Measurements from ENCODE around the gene ATG9B.

Gene ATG9B, protein sequence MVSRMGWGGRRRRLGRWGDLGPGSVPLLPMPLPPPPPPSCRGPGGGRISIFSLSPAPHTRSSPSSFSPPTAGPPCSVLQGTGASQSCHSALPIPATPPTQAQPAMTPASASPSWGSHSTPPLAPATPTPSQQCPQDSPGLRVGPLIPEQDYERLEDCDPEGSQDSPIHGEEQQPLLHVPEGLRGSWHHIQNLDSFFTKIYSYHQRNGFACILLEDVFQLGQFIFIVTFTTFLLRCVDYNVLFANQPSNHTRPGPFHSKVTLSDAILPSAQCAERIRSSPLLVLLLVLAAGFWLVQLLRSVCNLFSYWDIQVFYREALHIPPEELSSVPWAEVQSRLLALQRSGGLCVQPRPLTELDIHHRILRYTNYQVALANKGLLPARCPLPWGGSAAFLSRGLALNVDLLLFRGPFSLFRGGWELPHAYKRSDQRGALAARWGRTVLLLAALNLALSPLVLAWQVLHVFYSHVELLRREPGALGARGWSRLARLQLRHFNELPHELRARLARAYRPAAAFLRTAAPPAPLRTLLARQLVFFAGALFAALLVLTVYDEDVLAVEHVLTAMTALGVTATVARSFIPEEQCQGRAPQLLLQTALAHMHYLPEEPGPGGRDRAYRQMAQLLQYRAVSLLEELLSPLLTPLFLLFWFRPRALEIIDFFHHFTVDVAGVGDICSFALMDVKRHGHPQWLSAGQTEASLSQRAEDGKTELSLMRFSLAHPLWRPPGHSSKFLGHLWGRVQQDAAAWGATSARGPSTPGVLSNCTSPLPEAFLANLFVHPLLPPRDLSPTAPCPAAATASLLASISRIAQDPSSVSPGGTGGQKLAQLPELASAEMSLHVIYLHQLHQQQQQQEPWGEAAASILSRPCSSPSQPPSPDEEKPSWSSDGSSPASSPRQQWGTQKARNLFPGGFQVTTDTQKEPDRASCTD

DNA sequence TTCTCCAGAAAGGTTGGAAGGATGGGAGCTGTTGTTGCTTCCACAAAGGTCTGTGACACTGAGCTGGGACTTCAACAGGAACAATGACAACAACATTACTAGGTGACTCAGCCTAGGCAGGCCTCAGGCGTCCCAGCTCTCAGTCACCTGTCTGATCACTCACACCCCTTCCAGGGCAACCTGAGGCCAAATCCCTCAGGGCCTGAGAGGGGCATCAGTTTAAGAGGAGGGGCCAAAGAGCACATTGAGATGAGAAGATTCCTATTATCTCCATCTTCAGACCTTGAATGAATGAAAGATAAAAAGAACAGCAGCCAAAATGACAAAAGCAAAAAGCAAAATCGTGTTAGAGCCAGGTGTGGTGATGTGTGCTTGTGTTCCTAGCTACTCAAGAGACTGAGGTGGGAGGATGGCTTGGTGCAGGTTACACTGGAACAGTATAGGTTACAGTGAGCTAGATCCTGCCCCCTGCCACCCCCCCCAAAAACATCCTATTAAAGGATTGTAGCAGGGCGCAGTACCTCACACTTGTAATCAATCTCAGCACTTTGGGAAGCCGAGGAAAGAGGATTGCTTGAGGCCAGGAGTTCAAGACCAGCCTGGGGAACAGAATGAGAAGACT, at the start of gene ATG9B:
Gene ATG9B, minus strand, starts transcription at position 60 of the 622 bp plus-strand sequence. CDS start 71 bp downstream, outside the sequence.
- FAIRE-seq (no peak), DNase-seq (ENCODE audit: extremely low spot score, insufficient read length, low read depth) (no peak)

DNA sequence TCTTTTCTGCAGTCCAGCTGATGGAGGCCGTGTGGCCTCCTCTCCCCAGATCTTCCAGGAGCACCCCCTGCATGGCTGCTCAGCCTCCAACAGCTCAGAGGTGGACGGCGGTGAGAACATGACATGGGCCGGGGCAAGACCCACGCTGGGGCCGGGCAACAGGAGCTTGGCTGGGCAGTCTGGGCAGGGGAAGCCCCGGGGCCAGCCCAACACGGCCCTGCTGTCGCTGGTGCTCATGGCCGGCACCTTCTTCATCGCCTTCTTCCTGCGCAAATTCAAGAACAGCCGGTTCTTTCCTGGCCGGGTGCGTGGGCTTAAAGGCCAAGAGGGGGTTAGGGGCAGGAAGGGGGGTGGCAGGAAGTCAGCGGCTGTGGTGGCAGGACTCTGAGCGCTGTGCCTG, 49.7 kb upstream of the ATG9B start:
- FAIRE-seq: no peak

DNA sequence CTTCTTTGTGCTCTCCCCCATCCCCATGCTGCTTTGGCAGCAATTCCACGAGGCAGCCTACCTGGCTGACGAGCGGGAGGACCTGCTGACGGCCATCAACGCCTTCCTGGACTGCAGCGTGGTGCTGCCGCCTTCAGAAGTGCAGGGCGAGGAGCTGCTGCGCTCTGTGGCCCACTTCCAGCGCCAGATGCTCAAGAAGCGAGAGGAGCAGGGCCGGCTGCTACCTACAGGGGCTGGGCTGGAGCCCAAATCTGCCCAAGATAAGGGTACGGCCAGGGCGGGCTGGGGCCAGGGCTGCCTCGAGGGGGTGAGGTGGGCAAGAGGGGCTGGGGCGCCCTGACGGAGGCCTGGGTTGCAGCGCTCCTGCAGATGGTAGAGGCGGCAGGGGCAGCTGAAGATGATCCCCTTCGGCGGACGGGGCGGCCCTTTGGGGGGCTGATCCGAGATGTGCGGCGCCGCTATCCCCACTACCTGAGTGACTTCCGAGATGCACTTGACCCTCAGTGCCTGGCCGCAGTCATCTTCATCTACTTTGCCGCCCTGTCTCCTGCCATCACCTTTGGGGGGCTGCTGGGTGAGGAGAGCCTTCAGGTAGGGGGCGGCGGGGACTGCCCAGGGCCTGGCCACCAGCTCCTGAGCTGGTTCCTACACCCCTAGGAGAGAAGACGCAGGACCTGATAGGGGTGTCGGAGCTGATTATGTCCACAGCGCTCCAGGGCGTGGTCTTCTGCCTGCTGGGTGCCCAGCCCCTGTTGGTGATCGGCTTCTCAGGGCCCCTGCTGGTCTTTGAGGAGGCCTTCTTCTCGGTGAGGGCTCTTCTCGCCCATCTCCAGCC, 47.0 kb upstream of the ATG9B start:
- DNase-seq (ENCODE audit: extremely low spot score, insufficient read length, low read depth): no peak
- no peak for FAIRE-seq

More for the DNA sequence above, 49.7 kb upstream of the ATG9B start:
- no peak for DNase-seq (ENCODE audit: extremely low spot score, insufficient read length, low read depth)

DNA sequence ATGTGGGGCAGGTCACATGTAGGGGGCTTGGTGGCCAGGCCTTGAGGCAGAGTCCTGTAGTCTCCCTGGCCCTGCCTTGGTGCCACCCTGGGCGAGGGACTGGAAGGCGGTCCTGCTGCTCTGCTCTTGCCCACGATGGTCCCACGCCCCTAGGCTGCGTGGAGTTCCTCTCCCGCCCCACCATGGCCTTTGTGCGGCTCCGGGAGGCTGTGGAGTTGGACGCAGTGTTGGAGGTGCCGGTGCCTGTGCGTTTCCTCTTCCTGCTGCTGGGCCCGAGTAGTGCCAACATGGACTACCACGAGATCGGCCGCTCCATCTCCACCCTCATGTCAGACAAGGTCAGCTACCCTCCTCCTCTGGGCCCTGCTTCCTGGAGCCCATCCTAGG, 46.3 kb upstream of the ATG9B start:
- DNase-seq (ENCODE audit: extremely low spot score, insufficient read length, low read depth) (no peak), FAIRE-seq (no peak)

DNA sequence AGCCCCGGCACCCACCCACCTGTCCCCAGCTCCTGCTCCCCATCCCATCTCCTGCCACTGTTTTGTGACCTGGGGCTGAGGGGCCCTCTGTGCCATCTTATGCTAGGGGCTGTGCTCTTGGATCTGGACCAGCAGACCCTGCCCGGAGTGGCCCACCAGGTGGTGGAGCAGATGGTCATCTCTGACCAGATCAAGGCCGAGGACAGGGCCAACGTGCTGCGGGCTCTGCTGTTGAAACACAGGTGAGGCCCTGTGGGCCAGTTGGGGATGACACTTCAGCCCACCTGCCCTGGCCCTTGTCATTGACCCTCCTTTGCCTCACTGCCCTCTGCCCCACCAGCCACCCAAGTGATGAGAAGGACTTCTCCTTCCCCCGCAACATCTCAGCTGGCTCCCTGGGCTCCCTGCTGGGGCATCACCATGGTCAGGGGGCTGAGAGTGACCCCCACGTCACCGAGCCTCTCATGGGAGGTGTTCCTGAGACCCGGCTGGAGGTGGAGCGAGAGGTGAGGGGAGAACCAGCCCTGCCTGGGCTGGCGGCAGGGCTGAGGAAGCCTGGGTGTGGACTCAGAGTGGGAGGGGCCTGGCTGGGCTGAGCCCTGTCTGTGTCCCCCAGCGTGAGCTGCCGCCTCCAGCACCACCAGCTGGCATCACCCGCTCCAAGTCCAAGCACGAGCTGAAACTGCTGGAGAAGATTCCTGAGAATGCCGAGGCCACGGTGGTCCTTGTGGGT, 45.7 kb upstream of the ATG9B start:
- FAIRE-seq (no peak), DNase-seq (ENCODE audit: extremely low spot score, insufficient read length, low read depth) (no peak)

DNA sequence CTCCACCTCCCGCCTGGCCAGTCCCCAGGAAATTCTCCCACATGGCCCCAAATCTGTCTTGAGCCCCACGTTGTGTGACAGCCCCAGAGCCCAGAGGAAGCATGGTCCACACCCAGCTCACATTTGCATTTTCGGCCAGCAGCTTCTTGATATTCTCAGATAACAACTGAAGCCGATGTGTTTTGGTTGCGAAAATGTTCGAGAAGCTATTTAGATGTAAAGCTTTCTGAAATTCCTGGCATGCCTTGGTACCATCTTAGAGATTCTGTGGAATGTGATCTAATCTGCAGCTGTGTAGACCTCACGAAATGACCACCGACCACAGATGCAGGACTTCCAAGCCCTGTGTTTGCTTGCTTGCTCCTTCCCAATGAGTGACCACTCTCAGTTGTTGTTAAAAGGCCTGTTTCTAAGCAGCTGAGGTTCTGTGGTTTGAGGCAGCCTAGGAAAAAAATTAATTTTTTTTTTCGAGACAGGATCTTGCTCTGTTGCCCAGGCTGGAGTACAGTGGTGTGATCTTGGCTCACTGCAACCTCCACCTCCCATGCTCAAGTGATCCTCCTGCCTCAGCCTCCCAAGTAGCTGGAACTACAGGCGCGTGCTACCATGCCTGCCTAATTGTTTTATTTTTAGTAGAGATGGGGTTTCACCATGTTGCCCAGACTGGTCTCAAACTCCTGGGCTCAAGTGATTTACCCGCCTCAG, 43.9 kb upstream of the ATG9B start:
- FAIRE-seq (no peak), DNase-seq (ENCODE audit: extremely low spot score, insufficient read length, low read depth) (no peak)

DNA sequence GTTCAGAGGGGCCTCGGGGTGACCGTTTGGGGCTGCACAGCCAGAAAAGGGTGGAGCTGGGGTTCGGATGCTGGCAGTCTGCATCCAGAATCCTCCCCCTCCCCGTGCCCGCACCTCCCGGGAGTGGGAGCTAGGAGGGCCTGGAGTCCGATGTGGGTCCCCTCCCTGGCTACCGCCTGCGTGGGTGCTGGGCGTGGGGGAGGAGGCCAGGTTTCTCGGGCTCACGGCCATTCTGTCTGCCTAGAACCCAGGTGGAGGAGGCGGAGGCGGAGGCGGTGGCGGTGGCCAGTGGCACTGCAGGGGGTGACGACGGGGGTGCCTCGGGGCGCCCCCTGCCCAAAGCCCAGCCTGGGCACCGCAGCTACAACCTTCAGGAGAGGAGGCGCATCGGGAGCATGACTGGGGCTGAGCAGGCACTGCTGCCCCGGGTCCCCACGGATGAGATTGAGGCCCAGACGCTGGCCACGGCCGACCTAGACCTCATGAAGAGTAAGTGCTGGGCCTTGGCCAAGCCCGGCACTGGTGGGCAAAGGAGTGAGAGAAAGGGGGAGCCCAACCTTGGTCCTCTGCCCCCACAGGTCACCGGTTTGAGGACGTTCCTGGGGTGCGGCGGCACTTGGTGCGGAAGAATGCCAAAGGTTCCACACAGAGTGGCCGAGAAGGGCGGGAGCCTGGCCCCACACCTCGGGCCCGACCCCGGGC, 42.1 kb upstream of the ATG9B start:
- DNase-seq (ENCODE audit: extremely low spot score, insufficient read length, low read depth) (no peak), FAIRE-seq (no peak)

DNA sequence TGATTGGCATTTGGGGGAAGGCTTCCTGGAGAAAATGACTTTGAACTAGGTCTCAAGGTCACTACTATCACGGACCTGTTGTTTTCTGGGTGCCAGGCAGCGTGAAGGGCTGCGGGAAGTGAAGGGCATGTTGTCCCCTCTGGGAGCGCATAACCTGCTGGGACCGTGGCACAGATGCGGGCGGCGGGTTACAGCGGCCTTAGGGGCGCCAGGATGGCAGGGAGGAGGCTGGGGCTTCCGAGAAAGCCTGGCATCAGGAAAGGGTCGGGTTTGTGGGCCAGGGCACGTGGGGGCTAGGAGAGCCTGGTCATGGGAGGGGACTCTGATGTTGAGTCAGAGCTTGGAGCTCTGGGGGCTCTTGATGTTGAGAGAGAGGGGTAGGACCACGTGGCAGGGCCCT, 41.2 kb upstream of the ATG9B start:
- FAIRE-seq (no peak), DNase-seq (ENCODE audit: extremely low spot score, insufficient read length, low read depth) (no peak)

DNA sequence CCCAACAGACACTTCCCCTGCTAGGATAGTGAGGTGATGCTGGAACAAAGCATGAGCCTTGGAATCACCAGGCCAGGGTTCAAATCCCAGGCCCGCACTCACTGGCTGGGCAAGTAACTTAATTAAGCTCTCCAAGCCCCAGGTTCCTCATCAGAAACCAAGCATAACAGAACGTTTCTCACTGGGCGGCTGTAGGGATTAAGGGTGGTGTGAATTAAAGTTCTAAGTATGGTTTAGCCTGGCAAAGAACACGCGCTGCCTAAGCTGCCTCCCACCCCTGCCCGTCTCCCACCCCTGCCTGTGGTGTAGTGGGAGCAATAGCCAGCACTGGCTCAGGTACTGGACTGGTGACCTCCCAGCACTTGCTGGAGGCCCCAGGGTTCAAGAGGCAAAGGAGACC, 40.7 kb upstream of the ATG9B start:
- FAIRE-seq (no peak), DNase-seq (ENCODE audit: extremely low spot score, insufficient read length, low read depth) (no peak)

DNA sequence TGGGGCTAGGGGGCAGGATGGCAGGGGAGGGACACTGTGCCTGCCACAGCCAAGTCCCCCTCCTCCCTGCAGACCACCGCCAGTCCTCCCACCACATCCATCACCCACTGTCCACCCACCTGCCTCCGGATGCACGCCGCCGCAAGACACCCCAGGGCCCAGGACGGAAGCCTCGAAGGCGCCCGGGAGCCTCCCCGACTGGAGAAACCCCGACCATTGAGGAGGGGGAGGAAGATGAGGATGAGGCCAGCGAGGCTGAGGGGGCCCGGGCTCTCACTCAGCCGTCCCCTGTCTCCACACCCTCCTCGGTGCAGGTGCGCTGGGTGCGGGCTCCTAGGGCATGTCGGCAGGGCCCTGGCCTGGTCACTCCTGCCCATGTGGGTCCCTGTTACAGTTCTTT, 40.2 kb upstream of the ATG9B start:
- FAIRE-seq: no peak
- DNase-seq (ENCODE audit: extremely low spot score, insufficient read length, low read depth): no peak

DNA sequence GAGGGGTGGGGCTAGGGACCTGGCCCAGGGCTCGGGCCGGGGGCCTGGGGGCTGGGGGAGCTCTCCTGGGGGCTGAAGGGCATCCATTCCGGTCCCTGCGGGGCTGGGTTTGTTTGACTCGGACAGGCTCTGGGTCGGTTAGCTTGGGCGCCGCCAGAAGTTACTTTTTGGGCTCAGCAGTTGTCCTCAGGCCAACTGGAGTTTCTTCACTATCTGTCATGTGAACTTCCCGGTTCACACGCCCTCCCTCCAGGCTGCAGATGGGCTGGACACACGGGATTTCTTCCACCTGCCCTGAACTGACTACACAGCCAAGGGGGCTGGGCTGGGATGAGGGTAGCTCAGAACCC, 38.9 kb upstream of the ATG9B start:
- DNase-seq (ENCODE audit: extremely low spot score, insufficient read length, low read depth): no peak

DNA sequence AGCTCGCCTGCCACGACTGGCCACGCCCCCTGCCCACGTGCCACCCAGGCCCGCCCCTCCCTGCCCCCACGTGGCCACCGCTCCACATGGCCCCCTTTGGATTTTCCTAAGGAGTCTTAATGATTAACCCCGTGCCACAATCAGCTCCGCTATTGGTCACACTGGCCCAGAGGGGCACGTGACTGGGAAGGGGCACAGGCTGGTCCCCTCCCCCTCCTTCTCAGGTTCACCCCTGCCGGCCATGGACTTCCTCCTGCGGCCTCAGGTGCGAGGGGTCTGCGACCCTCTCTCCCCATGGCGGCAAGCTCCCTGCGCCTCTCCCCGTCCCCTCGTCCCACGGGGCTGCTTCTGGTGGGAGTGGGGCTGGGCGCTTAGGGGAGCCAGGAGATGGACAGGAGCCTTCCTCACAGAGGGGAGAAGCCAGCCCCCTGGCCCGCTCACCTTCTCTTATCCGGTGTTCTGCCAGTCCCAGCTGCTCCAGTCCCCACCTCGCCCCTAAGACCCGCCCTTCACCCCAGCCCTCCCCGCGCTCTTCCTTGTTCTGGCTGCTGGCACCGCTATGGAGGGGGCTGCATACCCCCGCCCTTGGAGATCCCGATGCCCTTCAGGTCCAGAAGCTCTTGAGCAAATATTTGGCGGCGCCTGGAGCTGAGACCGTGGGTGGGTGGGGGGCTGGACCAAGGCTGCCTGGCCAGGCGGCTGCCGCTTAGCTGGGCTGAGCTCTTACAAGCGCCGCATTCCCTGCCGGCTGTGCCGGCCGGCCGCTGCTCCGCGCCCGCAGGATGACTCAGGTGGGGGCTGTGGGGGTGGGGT, 38.3 kb upstream of the ATG9B start:
- no peak for DNase-seq (ENCODE audit: extremely low spot score, insufficient read length, low read depth)
- FAIRE-seq: no peak

More for the DNA sequence above, 38.9 kb upstream of the ATG9B start:
- no peak for FAIRE-seq

DNA sequence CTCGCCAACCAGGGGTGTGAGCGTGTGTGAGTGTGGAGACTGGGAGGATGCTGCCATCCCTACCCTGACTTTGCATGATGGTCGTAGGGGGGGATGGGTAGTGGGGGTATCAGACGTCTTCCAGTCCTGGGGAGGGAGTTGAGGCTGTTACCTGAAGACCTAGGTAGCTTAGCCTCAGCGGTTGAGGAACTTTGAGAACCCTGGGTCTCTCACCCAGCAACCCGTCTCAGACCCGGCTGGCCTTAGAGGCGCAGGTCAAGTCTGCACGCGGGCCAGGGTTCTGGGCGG, 37.8 kb upstream of the ATG9B start:
- no peak for DNase-seq (ENCODE audit: extremely low spot score, insufficient read length, low read depth)
- FAIRE-seq: no peak

DNA sequence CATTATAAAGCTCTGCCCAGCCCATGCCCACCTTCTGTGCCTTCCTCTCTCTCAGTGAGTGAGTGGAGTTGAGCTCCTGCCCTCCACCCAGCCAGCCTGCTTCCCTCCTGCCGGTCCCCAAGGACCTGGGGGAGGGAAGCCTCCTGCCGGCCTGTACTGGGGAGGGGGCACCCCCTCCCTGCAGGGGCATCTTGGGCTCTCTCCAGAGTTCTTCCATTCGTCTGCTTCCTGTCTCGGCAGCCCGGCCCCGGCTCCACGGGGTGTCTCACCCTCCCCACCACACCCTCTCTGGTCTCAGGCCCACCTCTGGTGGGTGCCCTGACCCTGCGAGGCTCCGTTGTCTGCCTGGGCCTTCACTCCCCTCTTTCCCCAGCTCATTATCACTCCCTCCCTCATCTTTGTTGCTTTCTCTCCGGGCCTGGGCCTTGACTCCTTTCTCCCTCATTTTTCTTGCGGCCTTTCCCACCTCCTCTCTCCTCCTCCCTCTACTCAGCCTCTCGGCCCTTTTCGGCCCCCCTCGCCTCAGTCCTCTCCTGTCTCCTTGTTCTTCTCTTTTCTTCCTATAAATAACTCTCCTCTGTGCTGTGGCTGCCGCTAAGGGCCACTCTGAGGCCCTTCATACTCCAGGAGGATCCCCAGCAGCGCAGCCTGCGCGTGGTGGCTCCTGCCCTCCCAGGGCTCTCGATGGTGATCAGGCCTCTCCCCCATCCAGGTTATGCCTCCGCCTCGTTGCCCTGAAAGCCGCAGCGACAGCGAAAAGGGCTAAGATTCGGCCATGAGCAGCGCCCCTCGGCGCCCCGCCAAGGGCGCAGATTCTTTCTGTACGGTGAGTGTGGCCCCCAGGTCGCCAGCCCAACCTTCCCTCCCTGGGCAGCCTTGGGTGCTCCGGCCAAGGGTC, 37.2 kb upstream of the ATG9B start:
- DNase-seq (ENCODE audit: extremely low spot score, insufficient read length, low read depth): no peak
- no peak for FAIRE-seq

DNA sequence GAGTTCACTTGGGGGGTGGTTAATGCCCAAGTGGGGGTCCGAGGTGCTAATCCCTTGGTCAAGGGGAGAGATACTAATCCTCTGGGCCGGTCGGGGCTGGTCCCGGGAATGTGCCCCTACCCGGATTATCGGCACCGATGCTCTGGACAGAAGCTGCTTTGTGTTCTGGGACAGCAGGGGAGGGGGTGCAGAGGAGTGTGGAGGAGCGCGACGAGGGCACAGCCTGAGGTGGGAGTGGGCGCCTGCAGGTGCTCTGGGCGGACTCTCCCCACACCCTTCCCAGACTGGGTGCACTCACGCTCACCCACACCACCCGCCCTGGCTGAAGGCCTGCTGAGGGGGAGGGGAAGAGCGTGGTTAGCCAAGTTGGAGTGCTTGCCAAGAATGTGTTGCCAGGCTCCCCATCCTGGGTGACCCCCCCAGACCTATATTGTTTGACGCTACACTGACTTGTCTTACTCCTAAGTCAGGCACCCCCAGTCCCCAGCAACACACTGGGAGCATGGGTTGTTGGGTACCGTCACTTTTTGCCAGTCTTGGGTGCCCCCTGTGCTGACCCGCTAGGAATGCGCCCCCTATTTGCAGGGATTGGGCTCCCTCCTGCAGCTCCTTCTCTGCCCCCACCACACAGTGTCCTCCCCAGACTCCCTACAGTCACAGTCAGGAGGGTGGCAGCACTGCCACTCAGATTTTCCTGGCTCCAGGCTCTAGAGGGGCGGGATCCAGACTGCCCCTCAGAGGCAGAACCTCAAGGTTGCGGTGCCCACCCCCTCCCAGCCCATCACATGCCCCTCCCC, 36.3 kb upstream of the ATG9B start:
- DNase-seq (ENCODE audit: extremely low spot score, insufficient read length, low read depth) (no peak), FAIRE-seq (no peak)

DNA sequence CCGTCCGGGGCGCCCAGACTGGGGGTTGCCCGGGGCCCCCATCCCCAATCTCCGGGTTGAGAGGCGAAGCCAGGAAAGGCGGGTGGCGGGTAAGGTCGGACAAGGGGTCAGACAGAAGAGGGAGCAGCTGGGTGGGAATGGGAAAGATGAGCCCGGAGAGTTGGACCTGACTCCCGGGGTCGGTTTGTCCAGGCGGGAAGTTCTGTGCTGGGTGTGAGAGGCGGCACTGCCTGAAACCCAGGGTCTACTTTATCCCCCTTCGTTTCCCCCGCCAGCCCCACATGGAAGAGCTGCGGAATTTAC, 35.8 kb upstream of the ATG9B start:
- no peak for FAIRE-seq

More for the DNA sequence above, 35.8 kb upstream of the ATG9B start:
- DNase-seq (ENCODE audit: extremely low spot score, insufficient read length, low read depth): no peak
